SH-SY5Y (cell line): ENCODE results near the gene LCTL.

Experiments used
- GATA2 ChIP-seq: IDR thresholded peaks from 2 replicates; pipeline ENCODE4 v1.6.1; 2011; ENCODE audit warnings: mild to moderate bottlenecking, low read depth, low read length
- GATA3 ChIP-seq: IDR thresholded peaks from 2 replicates; pipeline ENCODE4 v1.6.1; 2011; ENCODE audit warnings: low read depth, mild to moderate bottlenecking, low read length, moderate library complexity

- TF ChIP-seq GATA2 (no peak), GATA3 (no peak)
Measured at GRCh38 chr15:66573719-66574595, 8.2 kb upstream of the LCTL start.
